Stimulated activated CD8-positive, alpha-beta memory T cell treated with anti-CD3 and anti-CD28 coated beads, Interleukin-12 subunit alpha, Interleukin-12 subunit beta, amount 100 ng/mL, for 24 hours (primary cell): ENCODE measurements around the gene AJM1.
"Not testable (repeated sequence)": the region's sequence is repeated elsewhere in the genome, so short reads cannot be mapped to it uniquely, and the experiment has no call there.

Experiments
- DNase-seq: peaks from one replicate; pipeline ENCODE4 v3.0.0-alpha.2; 2020; ENCODE audit errors: extremely low read depth

AJM1 gene

GRCh38 chr9:136831002-136831719 lies 11.1 kb upstream of the AJM1 start:
- no peak for DNase-seq

GRCh38 chr9:136831720-136832104 lies 10.6 kb upstream of the AJM1 start:
- DNase-seq, result no peak

GRCh38 chr9:136832581-136832980 lies 9.7 kb upstream of the AJM1 start:
- DNase-seq, result no peak

- not testable (repeated sequence) for DNase-seq
These were observed 8.8 kb upstream of the AJM1 start for GRCh38 chr9:136833381-136834048.

GRCh38 chr9:136835162-136835931 lies 6.9 kb upstream of the AJM1 start:
- DNase-seq, result no peak

GRCh38 chr9:136835932-136836904 lies 6.1 kb upstream of the AJM1 start:
- DNase-seq, result no peak

- no peak for DNase-seq
These were observed 5.0 kb upstream of the AJM1 start for GRCh38 chr9:136837146-136837855.

- DNase-seq, result not testable (repeated sequence)
These were observed 4.4 kb upstream of the AJM1 start for GRCh38 chr9:136837856-136838277.

- DNase-seq, result no peak
These were observed 3.7 kb upstream of the AJM1 start for GRCh38 chr9:136838314-136839228.

- no peak for DNase-seq
These were observed 2.8 kb upstream of the AJM1 start for GRCh38 chr9:136839229-136840139.

GRCh38 chr9:136840140-136840876 lies 2.0 kb upstream of the AJM1 start:
- DNase-seq, result no peak

- DNase-seq, result no peak
These were observed 1.2 kb upstream of the AJM1 start for GRCh38 chr9:136840877-136841645.

- DNase-seq, result not testable (repeated sequence)
These were observed 465 bp upstream of the AJM1 start for GRCh38 chr9:136841646-136842379.

- DNase-seq, result not testable (repeated sequence)
These were observed 1.0 kb downstream of the AJM1 start for GRCh38 chr9:136843159-136843800.

GRCh38 chr9:136843801-136844740 lies 1.8 kb downstream of the AJM1 start:
- not testable (repeated sequence) for DNase-seq
